Smooth muscle cell (in vitro differentiated cells): ENCODE results near the gene AOC1. TPM values are rescaled to one million over a fixed set of nuclear protein-coding genes. Genes with fewer than 3 reads are reported as not detected.

ENCODE experiments used
- DNase-seq: peaks from one replicate; lab custom pipeline; 2025; ENCODE audit not compliant: unreplicated experiment; lab: John Stamatoyannopoulos, UW
- H2AFZ ChIP-seq: fragments of 200-600 bp; sonication (generic); 2 replicates; pipeline ENCODE4 v1.6.0; 2016; ENCODE audit warnings: antibody characterized with exemption, low read depth, mild to moderate bottlenecking
- H3F3A ChIP-seq: fragments of 200-600 bp; sonication (generic); 2 replicates; pipeline ENCODE4 v1.6.0; 2017; ENCODE audit warnings: antibody characterized with exemption, low read depth
- H3K27ac ChIP-seq: fragments of 200-600 bp; sonication (generic); 2 replicates; pipeline ENCODE4 v1.5.1; 2016; ENCODE audit warnings: low read depth, mild to moderate bottlenecking
- H3K27me3 ChIP-seq: fragments of 200-600 bp; sonication (generic); 2 replicates; pipeline ENCODE4 v1.6.1; 2016; ENCODE audit warnings: low read depth, mild to moderate bottlenecking
- H3K36me3 ChIP-seq: fragments of 200-600 bp; sonication (generic); 2 replicates; pipeline ENCODE4 v1.5.1; 2016; ENCODE audit warnings: low read depth
- H3K4me1 ChIP-seq: fragments of 200-600 bp; sonication (generic); 2 replicates; pipeline ENCODE4 v1.5.1; 2016; ENCODE audit warnings: low read depth
- H3K4me2 ChIP-seq: fragments of 200-600 bp; sonication (generic); 2 replicates; pipeline ENCODE4 v1.6.0; 2016; ENCODE audit warnings: mild to moderate bottlenecking
- H3K4me3 ChIP-seq: fragments of 200-600 bp; sonication (generic); 2 replicates; pipeline ENCODE4 v1.5.1; 2016; ENCODE audit warnings: mild to moderate bottlenecking
- H3K79me2 ChIP-seq: fragments of 200-600 bp; sonication (generic); 2 replicates; pipeline ENCODE4 v1.6.0; 2016; ENCODE audit warnings: low read depth, mild to moderate bottlenecking
- H3K9ac ChIP-seq: fragments of 200-600 bp; sonication (generic); 2 replicates; pipeline ENCODE4 v1.6.0; 2016; ENCODE audit warnings: low read depth
- H3K9me3 ChIP-seq: fragments of 200-600 bp; sonication (generic); replicated peaks from 2 replicates; pipeline ENCODE4 v1.5.1; 2016; ENCODE audit warnings: low read depth
- H4K20me1 ChIP-seq: fragments of 200-600 bp; sonication (generic); 2 replicates; pipeline ENCODE4 v1.6.0; 2016; ENCODE audit warnings: low read depth
- WGBS: methylation state at CpG from one replicate; pipeline ENCODE4 v1.1.7; 2016; ENCODE audit warnings: low lambda C conversion rate; 5-methylcytosine and 5-hydroxymethylcytosine counted together
- polyA plus RNA-seq: library from polyadenylated mRNA; unstranded; fragments of >200 nt; fragmentation: Nextera tagmentation; extraction: Ambion mirVana; gene quantifications from 2 replicates; pipeline ENCODE4 v1.2.1, GENCODE V29; 2016
- total RNA-seq: library from RNA; depleted of rRNA; stranded (reverse); fragments of >200 nt; gene quantifications from 2 replicates; pipeline ENCODE4 v1.2.3, GENCODE V29; 2014
- TF ChIP-seq, protein P1 (sequence below): fragments of 200-600 bp; sonication (generic); IDR thresholded peaks from 2 replicates; pipeline ENCODE4 v1.5.1; 2017; ENCODE audit warnings: borderline replicate concordance, mild to moderate bottlenecking, antibody characterized with exemption; ENCODE audit not compliant: insufficient read depth, poor library complexity, severe bottlenecking

Gene AOC1
- total and polyA plus RNA-seq, 2 experiments from 2014 or later, result not detected

DNA sequence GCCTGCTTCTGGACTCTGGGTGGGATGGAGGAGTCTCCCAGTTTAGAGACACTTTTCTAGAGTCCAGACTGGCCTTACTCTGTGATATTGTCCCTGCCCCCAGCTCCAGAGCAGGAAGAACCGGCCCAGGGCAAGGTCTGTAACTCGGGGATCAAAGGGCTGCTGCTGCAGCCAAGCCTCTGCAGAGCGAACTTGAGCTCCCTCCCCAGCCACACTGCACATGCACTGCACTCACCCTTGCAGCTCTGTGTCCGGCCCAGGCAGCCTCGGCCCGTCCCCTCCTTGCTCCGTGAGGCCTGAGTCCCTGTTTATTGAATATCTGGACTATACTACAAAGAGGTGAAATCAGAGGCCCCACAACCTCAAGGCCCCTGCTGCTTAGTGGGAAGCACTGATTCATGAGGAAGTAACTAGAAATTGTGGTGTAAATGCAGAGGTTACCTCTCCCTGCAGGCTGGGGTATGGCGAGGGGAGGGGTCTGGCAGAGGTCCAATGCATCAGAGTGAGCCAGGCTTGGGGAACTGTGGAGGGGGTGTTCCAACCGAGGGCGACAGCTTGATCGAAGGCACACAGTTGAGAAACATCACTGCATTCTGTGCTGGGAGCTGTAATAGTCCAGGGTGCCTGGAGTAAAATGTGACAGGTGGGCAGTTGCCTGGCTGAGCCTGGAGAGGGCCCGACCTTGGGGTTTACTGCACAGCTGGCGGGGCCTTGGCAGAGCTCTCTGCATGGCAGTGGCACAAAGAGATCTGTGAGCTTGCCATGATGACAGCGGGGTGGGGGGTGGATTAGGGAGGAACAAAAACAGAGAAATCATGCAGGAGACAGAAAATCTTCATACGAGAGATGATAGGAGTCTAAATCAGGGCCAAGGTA, 49.1 kb downstream of the AOC1 start:
- no peak overlapping the region for H3K4me2 ChIP-seq
- H2AFZ ChIP-seq, result no peak overlapping the region
- H3K4me3 ChIP-seq, result no peak overlapping the region
- H3K4me1 ChIP-seq, result no peaks in the 10 kb centered on the region
- no peaks in the 10 kb centered on the region for H3K9me3 ChIP-seq
- H4K20me1 ChIP-seq, result no peaks in the 10 kb centered on the region
- TF ChIP-seq, protein P1, sequence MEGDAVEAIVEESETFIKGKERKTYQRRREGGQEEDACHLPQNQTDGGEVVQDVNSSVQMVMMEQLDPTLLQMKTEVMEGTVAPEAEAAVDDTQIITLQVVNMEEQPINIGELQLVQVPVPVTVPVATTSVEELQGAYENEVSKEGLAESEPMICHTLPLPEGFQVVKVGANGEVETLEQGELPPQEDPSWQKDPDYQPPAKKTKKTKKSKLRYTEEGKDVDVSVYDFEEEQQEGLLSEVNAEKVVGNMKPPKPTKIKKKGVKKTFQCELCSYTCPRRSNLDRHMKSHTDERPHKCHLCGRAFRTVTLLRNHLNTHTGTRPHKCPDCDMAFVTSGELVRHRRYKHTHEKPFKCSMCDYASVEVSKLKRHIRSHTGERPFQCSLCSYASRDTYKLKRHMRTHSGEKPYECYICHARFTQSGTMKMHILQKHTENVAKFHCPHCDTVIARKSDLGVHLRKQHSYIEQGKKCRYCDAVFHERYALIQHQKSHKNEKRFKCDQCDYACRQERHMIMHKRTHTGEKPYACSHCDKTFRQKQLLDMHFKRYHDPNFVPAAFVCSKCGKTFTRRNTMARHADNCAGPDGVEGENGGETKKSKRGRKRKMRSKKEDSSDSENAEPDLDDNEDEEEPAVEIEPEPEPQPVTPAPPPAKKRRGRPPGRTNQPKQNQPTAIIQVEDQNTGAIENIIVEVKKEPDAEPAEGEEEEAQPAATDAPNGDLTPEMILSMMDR, result no peak
- H3K36me3 ChIP-seq, result no peaks in the 10 kb centered on the region
- H3K27ac ChIP-seq, result no peak overlapping the region
- 76% methylated on average over 15 of the region's 15 CpGs for WGBS
- no peak overlapping the region for H3K9ac ChIP-seq
- DNase-seq, result no peak
- no peaks in the 10 kb centered on the region for H3K79me2 ChIP-seq
- no peaks in the 10 kb centered on the region for H3F3A ChIP-seq
- H3K27me3 ChIP-seq, result peaks cover 13% of the 10 kb centered on the region

DNA sequence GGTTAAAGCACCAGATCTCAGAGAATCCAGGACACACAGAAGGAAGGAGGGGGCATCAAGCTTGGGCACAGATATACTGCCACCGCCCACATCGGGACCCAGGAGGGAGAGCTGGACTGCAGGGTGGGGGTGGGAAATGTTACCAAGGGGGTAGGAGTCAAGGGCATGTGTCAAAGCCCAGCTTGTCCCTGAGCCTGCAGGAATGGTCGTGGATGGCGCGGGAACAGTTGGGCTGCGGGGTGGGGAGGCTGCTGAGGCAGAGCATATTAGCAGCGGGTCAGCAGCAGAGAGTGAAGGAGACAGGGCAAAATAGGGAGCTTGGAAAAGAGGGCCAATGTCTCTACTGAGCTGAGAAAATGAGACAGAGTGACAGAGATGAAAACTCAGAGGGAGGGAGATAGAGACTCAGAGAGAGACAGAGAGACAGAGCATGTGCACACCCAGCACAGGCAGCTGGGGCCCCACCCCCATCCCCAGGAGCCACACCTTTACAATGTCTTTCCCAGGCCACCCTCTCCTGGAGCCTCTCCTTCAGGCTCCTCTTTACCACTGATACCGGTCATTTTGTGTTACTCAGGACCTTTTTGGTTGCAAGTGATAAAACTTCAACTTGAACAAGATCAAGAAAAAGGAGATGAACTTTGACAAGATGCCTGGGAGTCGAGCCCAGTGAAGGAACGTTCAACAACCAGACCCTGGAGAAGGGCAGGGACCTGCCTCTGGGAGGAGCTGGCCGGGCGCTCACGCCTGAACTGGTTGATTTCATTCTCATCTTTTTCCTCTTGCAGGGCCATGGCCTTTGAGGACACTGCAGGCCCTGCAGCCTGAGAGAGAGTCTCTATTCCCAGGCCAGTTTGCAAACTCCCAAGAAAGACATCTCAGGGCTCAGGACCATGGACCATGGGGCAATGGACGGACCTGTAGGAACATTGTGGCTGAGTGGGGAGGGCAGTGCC, 50.0 kb downstream of the AOC1 start:
- Histone ChIP-seq H3K36me3 (no peaks in the 10 kb centered on the region), H3K79me2 (no peaks in the 10 kb centered on the region), H3K4me2 (no peak overlapping the region), H3K4me3 (no peak overlapping the region), H2AFZ (no peak overlapping the region), H3K4me1 (no peaks in the 10 kb centered on the region), H3K27me3 (peaks cover 13% of the 10 kb centered on the region), H3K27ac (no peak overlapping the region), H3F3A (no peaks in the 10 kb centered on the region), H3K9ac (no peak overlapping the region), H4K20me1 (no peaks in the 10 kb centered on the region), H3K9me3 (no peaks in the 10 kb centered on the region)
- DNase-seq, result no peak
- TF ChIP-seq, protein P1, result no peak
- WGBS, result 86% methylated on average over 14 of the region's 14 CpGs

DNA sequence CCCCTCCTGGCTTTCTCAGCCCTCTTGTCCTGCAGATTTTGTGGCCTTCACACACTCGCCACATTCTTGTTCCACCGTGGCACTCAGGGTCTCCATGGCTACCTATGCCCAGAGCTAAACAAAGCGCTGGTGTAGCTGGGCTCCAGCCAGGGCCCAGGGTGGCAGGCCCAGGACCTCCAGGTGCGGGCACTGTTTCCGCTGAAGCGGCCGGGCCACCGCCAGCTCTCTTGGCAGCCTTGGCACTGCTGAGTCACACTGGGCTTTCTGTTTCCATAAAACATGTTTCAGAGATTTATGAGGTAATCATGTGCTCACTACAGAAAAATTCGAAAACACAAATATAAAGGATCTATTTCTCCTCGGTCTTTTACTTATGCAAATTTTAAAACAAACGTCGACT, 51.3 kb downstream of the AOC1 start:
- Histone ChIP-seq H3K27ac (no peak overlapping the region), H3K4me2 (no peak overlapping the region), H3K9me3 (no peaks in the 10 kb centered on the region), H3K4me3 (no peak overlapping the region), H3F3A (no peaks in the 10 kb centered on the region), H3K27me3 (peaks cover 8% of the 10 kb centered on the region), H3K36me3 (no peaks in the 10 kb centered on the region), H4K20me1 (no peaks in the 10 kb centered on the region), H3K79me2 (no peaks in the 10 kb centered on the region), H3K9ac (no peak overlapping the region), H3K4me1 (no peaks in the 10 kb centered on the region), H2AFZ (no peak overlapping the region)
- no peak for DNase-seq
- 92% methylated on average over 12 of the region's 12 CpGs for WGBS
- TF ChIP-seq, protein P1, result no peak
